DOHH2 (cell line): ENCODE measurements around the gene HNRNPUL1.

Experiments used
- H3F3A ChIP-seq: fragments of 200-600 bp; sonication (generic), shearing (Covaris generic); 2 replicates; pipeline ENCODE4 v1.6.0; 2016; ENCODE audit warnings: antibody characterized with exemption, mild to moderate bottlenecking; ENCODE audit not compliant: control insufficient read depth, insufficient read depth
- H3K27ac ChIP-seq: fragments of 200-600 bp; sonication (generic); 2 replicates; pipeline ENCODE4 v1.5.1; 2014; ENCODE audit warnings: low read depth, mild to moderate bottlenecking, low read length, moderate library complexity
- H3K27me3 ChIP-seq: fragments of 200-600 bp; sonication (generic); 2 replicates; pipeline ENCODE4 v1.6.1; 2014; ENCODE audit warnings: mild to moderate bottlenecking, low read length, mixed read lengths; ENCODE audit not compliant: control insufficient read depth
- H3K36me3 ChIP-seq: fragments of 200-600 bp; sonication (generic); 2 replicates; pipeline ENCODE4 v1.6.1; 2014; ENCODE audit warnings: mild to moderate bottlenecking, low read length, moderate library complexity, mixed read lengths; ENCODE audit not compliant: control insufficient read depth
- H3K4me1 ChIP-seq: fragments of 200-600 bp; sonication (generic); 2 replicates; pipeline ENCODE4 v1.6.1; 2014; ENCODE audit warnings: mild to moderate bottlenecking, low read length, mixed read lengths; ENCODE audit not compliant: control insufficient read depth
- H3K4me2 ChIP-seq: fragments of 200-600 bp; sonication (generic); 2 replicates; pipeline ENCODE4 v1.6.0; 2014; ENCODE audit warnings: mild to moderate bottlenecking, low read length, moderate library complexity
- H3K4me3 ChIP-seq: fragments of 200-600 bp; sonication (generic); 2 replicates; pipeline ENCODE4 v1.5.1; 2014; ENCODE audit warnings: mild to moderate bottlenecking, low read length, mixed read lengths
- H3K79me2 ChIP-seq: fragments of 200-600 bp; sonication (generic); 2 replicates; pipeline ENCODE4 v1.6.1; 2014; ENCODE audit warnings: mild to moderate bottlenecking, low read length, mixed read lengths; ENCODE audit not compliant: control insufficient read depth
- H3K9me2 ChIP-seq: fragments of 200-600 bp; sonication (generic); replicated peaks from 2 replicates; pipeline ENCODE4 v1.6.1; 2014; ENCODE audit warnings: mild to moderate bottlenecking, low read length, mixed read lengths; ENCODE audit not compliant: control insufficient read depth
- H3K9me3 ChIP-seq: fragments of 200-600 bp; sonication (generic); 2 replicates; pipeline ENCODE4 v1.6.1; 2014; ENCODE audit warnings: antibody characterized with exemption, low read length, mixed read lengths; ENCODE audit not compliant: control insufficient read depth, insufficient read depth
- H4K20me1 ChIP-seq: fragments of 200-600 bp; sonication (generic); 2 replicates; pipeline ENCODE4 v1.6.0; 2014; ENCODE audit warnings: low read depth, mild to moderate bottlenecking, antibody characterized with exemption, low read length, moderate library complexity; ENCODE audit not compliant: control insufficient read depth, insufficient read depth
- EZH2phosphoT487 ChIP-seq: fragments of 200-600 bp; sonication (generic); IDR thresholded peaks from 2 replicates; pipeline ENCODE4 v1.6.1; 2017; ENCODE audit warnings: borderline replicate concordance, mild to moderate bottlenecking, antibody characterized with exemption, low read length, moderate library complexity, mixed read lengths
- TF ChIP-seq, protein P1 (sequence below): fragments of 200-600 bp; sonication (generic); IDR thresholded peaks from one replicate; pipeline ENCODE4 v1.5.1; 2014; ENCODE audit warnings: antibody characterized with exemption, mild to moderate bottlenecking, low read depth, low read length; ENCODE audit not compliant: poor library complexity, severe bottlenecking

Gene HNRNPUL1

GRCh38 chr19:41221514-41222205 lies 42.5 kb upstream of the HNRNPUL1 start:
- Histone ChIP-seq H3K9me3 (no peaks in the 10 kb centered on the region), H4K20me1 (no peaks in the 10 kb centered on the region), H3F3A (no peaks in the 10 kb centered on the region), H3K4me2 (no peak overlapping the region), H3K79me2 (no peaks in the 10 kb centered on the region), H3K4me3 (no peak overlapping the region), H3K36me3 (no peaks in the 10 kb centered on the region), H3K4me1 (no peaks in the 10 kb centered on the region), H3K9me2 (no peaks in the 10 kb centered on the region), H3K27me3 (no peaks in the 10 kb centered on the region), H3K27ac (no peak overlapping the region)
- TF ChIP-seq, protein P1, sequence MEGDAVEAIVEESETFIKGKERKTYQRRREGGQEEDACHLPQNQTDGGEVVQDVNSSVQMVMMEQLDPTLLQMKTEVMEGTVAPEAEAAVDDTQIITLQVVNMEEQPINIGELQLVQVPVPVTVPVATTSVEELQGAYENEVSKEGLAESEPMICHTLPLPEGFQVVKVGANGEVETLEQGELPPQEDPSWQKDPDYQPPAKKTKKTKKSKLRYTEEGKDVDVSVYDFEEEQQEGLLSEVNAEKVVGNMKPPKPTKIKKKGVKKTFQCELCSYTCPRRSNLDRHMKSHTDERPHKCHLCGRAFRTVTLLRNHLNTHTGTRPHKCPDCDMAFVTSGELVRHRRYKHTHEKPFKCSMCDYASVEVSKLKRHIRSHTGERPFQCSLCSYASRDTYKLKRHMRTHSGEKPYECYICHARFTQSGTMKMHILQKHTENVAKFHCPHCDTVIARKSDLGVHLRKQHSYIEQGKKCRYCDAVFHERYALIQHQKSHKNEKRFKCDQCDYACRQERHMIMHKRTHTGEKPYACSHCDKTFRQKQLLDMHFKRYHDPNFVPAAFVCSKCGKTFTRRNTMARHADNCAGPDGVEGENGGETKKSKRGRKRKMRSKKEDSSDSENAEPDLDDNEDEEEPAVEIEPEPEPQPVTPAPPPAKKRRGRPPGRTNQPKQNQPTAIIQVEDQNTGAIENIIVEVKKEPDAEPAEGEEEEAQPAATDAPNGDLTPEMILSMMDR, result no peak
- TF ChIP-seq EZH2phosphoT487, result no peak

- Histone ChIP-seq H3K27ac (no peak overlapping the region), H3K27me3 (no peaks in the 10 kb centered on the region), H3K4me2 (no peak overlapping the region), H3K36me3 (no peaks in the 10 kb centered on the region), H3K79me2 (no peaks in the 10 kb centered on the region), H3F3A (no peaks in the 10 kb centered on the region), H3K9me3 (no peaks in the 10 kb centered on the region), H4K20me1 (no peaks in the 10 kb centered on the region), H3K4me1 (no peaks in the 10 kb centered on the region), H3K4me3 (no peak overlapping the region), H3K9me2 (no peaks in the 10 kb centered on the region)
- TF ChIP-seq, protein P1, result no peak
- TF ChIP-seq EZH2phosphoT487, result no peak
These were observed 41.9 kb upstream of the HNRNPUL1 start for GRCh38 chr19:41222240-41222639.

- H3K27ac ChIP-seq, result no peak overlapping the region
- H3K4me2 ChIP-seq, result no peak overlapping the region
- H3K36me3 ChIP-seq, result no peaks in the 10 kb centered on the region
- no peaks in the 10 kb centered on the region for H3F3A ChIP-seq
- no peaks in the 10 kb centered on the region for H3K27me3 ChIP-seq
- TF ChIP-seq, protein P1, result no peak
- TF ChIP-seq EZH2phosphoT487, result no peak
- no peaks in the 10 kb centered on the region for H4K20me1 ChIP-seq
- H3K9me3 ChIP-seq, result no peaks in the 10 kb centered on the region
- no peaks in the 10 kb centered on the region for H3K79me2 ChIP-seq
- no peak overlapping the region for H3K4me3 ChIP-seq
- H3K9me2 ChIP-seq, result no peaks in the 10 kb centered on the region
- H3K4me1 ChIP-seq, result no peaks in the 10 kb centered on the region
These were observed 40.5 kb upstream of the HNRNPUL1 start for GRCh38 chr19:41223431-41224234.
